ENCODE data around the gene STK11IP.

Gene STK11IP

DNA sequence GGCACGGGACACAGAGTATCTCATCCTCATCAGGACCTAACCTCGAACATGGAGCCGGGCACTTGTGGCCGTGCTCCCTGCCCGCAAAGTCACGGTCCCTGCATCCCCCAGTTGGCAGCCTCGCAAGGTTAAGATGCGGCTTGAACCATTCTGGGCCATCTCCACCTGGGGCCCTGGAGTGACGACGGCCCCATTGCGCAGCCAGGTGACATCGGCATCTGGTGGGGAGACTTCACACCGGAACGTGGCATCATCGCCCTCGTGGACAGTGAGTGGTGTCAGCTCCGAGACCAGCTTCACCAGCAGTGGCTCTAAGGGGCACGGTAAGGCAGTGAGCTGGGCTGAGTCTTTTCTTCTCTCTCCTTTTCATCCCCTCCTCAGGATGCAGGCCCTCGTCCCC, 41.2 kb upstream of the STK11IP start:
- Histone ChIP-seq H3K4me2 (ENCODE audit: low read depth, low read length) (no peak overlapping the region), H3K27me3 (replicated peaks; ENCODE audit: insufficient read depth, low read length) (peaks cover 77% of the 10 kb centered on the region), H3F3A (ENCODE audit: insufficient read depth, low read length) (no peaks in the 10 kb centered on the region), H3K79me2 (ENCODE audit: low read length) (no peaks in the 10 kb centered on the region), H3K4me3 (ENCODE audit: low read length) (no peak overlapping the region), H4K20me1 (ENCODE audit: insufficient read depth, low read length) (no peaks in the 10 kb centered on the region), H3K36me3 (replicated peaks; ENCODE audit: insufficient read depth, low read length) (no peaks in the 10 kb centered on the region), H2AFZ (ENCODE audit: low read length) (no peak overlapping the region), H3K4me1 (ENCODE audit: low read length) (no peaks in the 10 kb centered on the region), H3K9me3 (replicated peaks; ENCODE audit: insufficient read depth, low read length) (no peaks in the 10 kb centered on the region), H3K9ac (ENCODE audit: low read length) (no peak overlapping the region), H3K27ac (ENCODE audit: low read length) (no peak overlapping the region), H3K9me2 (replicated peaks; ENCODE audit: insufficient read depth, low read length) (no peaks in the 10 kb centered on the region)
- DNase-seq = no peak
- TF ChIP-seq EZH2phosphoT487 (IDR thresholded peaks at IDR 0.05; ENCODE audit: low read length) (no peak), EZH2 (optimal IDR thresholded peaks at IDR 0.05; ENCODE audit: low read depth, low read length) (no peak)
- TF ChIP-seq, protein P1, sequence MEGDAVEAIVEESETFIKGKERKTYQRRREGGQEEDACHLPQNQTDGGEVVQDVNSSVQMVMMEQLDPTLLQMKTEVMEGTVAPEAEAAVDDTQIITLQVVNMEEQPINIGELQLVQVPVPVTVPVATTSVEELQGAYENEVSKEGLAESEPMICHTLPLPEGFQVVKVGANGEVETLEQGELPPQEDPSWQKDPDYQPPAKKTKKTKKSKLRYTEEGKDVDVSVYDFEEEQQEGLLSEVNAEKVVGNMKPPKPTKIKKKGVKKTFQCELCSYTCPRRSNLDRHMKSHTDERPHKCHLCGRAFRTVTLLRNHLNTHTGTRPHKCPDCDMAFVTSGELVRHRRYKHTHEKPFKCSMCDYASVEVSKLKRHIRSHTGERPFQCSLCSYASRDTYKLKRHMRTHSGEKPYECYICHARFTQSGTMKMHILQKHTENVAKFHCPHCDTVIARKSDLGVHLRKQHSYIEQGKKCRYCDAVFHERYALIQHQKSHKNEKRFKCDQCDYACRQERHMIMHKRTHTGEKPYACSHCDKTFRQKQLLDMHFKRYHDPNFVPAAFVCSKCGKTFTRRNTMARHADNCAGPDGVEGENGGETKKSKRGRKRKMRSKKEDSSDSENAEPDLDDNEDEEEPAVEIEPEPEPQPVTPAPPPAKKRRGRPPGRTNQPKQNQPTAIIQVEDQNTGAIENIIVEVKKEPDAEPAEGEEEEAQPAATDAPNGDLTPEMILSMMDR (IDR thresholded peaks at IDR 0.05; ENCODE audit: low read length) = no peak

DNA sequence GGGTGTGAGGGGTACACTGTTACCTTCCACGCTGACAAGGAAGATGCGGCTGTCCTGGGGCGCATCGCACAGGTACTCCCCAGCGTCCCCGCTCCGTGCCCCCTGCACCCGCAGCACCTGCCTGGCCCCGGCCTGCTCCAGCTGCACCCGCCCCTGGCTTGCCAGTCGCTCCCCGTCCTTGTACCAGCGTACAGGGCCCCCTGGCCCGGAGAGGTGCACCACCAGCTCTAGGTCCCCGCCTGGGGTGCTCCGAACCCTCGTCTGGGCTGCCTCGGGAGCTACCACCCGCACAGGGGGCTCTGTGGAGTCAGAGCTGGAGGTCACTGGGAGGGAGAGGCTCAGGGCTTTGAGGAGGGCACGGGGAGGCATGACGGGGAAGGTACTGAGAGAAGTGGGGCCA, 40.3 kb upstream of the STK11IP start:
- Histone ChIP-seq H3K4me1 (ENCODE audit: low read length) (no peaks in the 10 kb centered on the region), H3K9me2 (replicated peaks; ENCODE audit: insufficient read depth, low read length) (no peaks in the 10 kb centered on the region), H3K27me3 (replicated peaks; ENCODE audit: insufficient read depth, low read length) (peaks cover 86% of the 10 kb centered on the region), H3K4me3 (ENCODE audit: low read length) (no peak overlapping the region), H3K36me3 (replicated peaks; ENCODE audit: insufficient read depth, low read length) (no peaks in the 10 kb centered on the region), H3F3A (ENCODE audit: insufficient read depth, low read length) (no peaks in the 10 kb centered on the region), H4K20me1 (ENCODE audit: insufficient read depth, low read length) (no peaks in the 10 kb centered on the region), H2AFZ (ENCODE audit: low read length) (no peak overlapping the region), H3K9ac (ENCODE audit: low read length) (no peak overlapping the region), H3K9me3 (replicated peaks; ENCODE audit: insufficient read depth, low read length) (no peaks in the 10 kb centered on the region), H3K4me2 (ENCODE audit: low read depth, low read length) (no peak overlapping the region), H3K79me2 (ENCODE audit: low read length) (no peaks in the 10 kb centered on the region), H3K27ac (ENCODE audit: low read length) (no peak overlapping the region)
- DNase-seq = no peak
- TF ChIP-seq, protein P1 (IDR thresholded peaks at IDR 0.05; ENCODE audit: low read length) = no peak
- TF ChIP-seq EZH2phosphoT487 (IDR thresholded peaks at IDR 0.05; ENCODE audit: low read length) (no peak), EZH2 (optimal IDR thresholded peaks at IDR 0.05; ENCODE audit: low read depth, low read length) (no peak)

DNA sequence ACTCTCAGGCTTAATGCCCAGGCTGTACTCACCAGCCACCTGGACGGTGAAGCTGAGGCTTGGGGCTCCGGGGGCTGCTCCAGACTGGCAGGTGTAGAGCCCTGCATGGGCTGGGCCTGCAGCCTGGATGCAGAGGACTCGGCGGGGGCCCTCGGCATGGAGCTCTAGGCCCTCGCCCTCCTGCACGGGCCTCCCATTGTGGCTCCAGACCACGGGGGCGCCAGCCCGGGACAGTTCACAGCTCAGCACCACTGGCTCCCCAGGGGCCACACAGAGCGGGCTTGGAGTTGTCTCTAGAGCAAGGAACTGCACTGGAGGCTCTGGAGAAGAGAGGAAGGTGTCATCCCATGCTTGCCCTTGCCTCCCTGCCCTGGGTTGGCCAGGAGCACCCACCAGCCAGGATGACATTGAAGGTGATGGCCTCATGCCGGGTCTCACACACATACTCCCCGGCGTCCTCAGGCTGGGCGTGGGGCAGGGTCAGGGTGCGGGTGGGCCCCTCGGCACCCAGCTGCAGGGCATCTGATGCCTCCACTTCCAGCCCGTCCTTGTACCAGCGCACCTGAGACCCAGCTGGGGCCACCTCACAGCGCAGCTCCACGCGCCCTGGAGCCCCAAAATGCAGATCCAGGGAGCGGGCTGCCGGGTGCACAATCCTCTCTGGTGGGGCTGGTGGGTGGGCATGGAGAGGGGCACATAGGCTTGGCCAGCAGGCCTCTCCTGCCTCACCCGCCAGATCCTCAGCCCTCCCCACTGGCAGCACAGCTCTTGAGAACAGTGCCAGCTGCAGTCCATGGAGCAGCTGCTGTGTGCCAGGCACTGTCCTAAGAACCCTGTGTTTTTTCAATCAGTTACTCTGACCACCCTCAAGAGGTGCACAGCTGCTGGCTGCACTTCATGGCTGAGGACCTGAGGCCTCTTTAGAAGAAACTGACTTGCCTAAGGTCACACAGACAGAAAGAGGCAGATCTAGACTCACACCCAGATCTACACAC, 39.6 kb upstream of the STK11IP start:
- peaks cover 93% of the 10 kb centered on the region for H3K27me3 ChIP-seq (replicated peaks; ENCODE audit: insufficient read depth, low read length)
- no peaks in the 10 kb centered on the region for H4K20me1 ChIP-seq (ENCODE audit: insufficient read depth, low read length)
- no peaks in the 10 kb centered on the region for H3K9me3 ChIP-seq (replicated peaks; ENCODE audit: insufficient read depth, low read length)
- H3K36me3 ChIP-seq (replicated peaks; ENCODE audit: insufficient read depth, low read length) = no peaks in the 10 kb centered on the region
- no peak overlapping the region for H3K4me2 ChIP-seq (ENCODE audit: low read depth, low read length)
- H2AFZ ChIP-seq (ENCODE audit: low read length) = no peak overlapping the region
- no peaks in the 10 kb centered on the region for H3K9me2 ChIP-seq (replicated peaks; ENCODE audit: insufficient read depth, low read length)
- H3F3A ChIP-seq (ENCODE audit: insufficient read depth, low read length) = no peaks in the 10 kb centered on the region
- H3K4me1 ChIP-seq (ENCODE audit: low read length) = no peaks in the 10 kb centered on the region
- no peak overlapping the region for H3K9ac ChIP-seq (ENCODE audit: low read length)
- H3K4me3 ChIP-seq (ENCODE audit: low read length) = no peak overlapping the region
- H3K79me2 ChIP-seq (ENCODE audit: low read length) = no peaks in the 10 kb centered on the region
- TF ChIP-seq EZH2phosphoT487 (IDR thresholded peaks at IDR 0.05; ENCODE audit: low read length) (no peak), EZH2 (optimal IDR thresholded peaks at IDR 0.05; ENCODE audit: low read depth, low read length) (no peak)
- TF ChIP-seq, protein P1 (IDR thresholded peaks at IDR 0.05; ENCODE audit: low read length) = no peak
- no peak overlapping the region for H3K27ac ChIP-seq (ENCODE audit: low read length)
- no peak for DNase-seq
